ENCODE measurements around the gene GABRR2.

DNA sequence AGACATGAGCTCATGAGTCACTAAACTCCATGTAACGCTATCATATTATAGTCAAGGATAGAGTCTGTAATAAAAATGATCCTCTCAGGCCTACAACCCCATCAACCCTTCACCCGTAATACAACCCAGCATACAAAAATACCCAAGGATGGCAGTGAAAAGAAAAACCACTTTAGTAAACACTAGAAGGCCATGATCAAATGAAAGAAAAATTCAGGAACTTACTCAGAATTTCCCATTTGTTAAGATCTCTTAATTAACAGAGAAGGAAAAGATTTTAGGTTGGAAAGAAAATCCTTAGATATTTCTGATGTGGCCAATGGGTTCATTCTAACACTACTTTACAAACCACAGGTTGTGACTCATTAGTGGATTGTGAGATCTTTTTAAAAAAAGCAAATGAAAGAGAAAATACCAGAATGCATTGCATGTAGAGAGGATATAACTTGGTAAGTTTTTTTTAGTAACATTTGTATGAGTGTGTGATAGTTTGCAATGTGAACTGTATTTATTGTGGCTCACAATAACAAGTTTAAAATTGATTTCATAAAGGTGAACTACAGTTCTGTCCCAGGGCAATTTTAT lies 45.4 kb upstream of the GABRR2 start:
- TF ChIP-seq POLR2A (IDR thresholded peaks at IDR 0.05): no peak
- TF ChIP-seq, protein P1, sequence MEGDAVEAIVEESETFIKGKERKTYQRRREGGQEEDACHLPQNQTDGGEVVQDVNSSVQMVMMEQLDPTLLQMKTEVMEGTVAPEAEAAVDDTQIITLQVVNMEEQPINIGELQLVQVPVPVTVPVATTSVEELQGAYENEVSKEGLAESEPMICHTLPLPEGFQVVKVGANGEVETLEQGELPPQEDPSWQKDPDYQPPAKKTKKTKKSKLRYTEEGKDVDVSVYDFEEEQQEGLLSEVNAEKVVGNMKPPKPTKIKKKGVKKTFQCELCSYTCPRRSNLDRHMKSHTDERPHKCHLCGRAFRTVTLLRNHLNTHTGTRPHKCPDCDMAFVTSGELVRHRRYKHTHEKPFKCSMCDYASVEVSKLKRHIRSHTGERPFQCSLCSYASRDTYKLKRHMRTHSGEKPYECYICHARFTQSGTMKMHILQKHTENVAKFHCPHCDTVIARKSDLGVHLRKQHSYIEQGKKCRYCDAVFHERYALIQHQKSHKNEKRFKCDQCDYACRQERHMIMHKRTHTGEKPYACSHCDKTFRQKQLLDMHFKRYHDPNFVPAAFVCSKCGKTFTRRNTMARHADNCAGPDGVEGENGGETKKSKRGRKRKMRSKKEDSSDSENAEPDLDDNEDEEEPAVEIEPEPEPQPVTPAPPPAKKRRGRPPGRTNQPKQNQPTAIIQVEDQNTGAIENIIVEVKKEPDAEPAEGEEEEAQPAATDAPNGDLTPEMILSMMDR (IDR thresholded peaks at IDR 0.05): no peak

All from prostate gland (tissue), 2 donors.